Measurements from ENCODE around the gene SPNS2. TPM values are rescaled to one million over a fixed set of nuclear protein-coding genes. Genes with fewer than 3 reads are reported as not detected.

Gene SPNS2
- total RNA-seq, 1 experiment from 2014 or later: 1.9 TPM

DNA sequence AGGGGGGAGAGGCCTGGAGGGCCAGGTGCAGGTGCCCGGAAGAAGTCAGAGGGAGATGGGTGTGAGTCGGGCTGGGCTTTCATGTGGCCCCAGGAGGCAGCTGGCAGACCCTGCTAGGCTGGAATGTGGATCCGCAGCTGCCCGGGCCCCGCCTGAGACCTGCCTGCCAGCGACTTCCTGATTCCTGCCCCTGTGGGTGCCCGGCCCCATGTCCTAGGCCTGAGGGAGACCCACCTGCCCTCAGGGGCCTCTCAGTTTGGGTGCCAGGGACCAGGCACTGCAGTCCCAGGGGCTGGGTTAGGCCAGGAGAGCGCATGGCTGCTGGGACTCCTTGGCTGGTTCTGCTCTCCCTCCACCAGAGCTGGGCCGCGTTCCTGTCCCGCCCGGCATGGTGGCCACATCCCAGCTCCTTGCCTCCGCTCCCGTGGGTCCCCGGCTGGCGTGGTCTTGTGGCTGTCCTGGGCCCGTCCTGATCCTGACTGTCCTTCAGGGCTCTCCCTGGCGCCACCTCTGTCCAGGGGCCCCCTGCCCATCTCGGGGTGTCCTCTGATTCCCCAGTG, 22.1 kb upstream of the SPNS2 start:
- BruUV-seq (replicated peaks): no TSS peak
- H3K4me1 ChIP-seq (ENCODE audit: control insufficient read depth, insufficient read depth, low read length): no peaks in the 10 kb centered on the region
- no peaks in the 10 kb centered on the region for H3K27me3 ChIP-seq (ENCODE audit: control insufficient read depth, insufficient read depth, low read length)
- H3K36me3 ChIP-seq (ENCODE audit: control insufficient read depth, insufficient read depth, low read length): no peaks in the 10 kb centered on the region
- ATAC-seq (no peak), DNase-seq (ENCODE audit: low read depth, low spot score) (no peak)
- in situ Hi-C loops (cut with HindIII; ENCODE audit: low pct_unique_long_range_greater_than_20kb, low sequenced_read_pairs) (no loop called here), intact Hi-C loops (cut with micrococcal nuclease; ENCODE audit: unreplicated experiment) (no loop called here)
- H3K27ac ChIP-seq (ENCODE audit: low read length): no peak overlapping the region
- ChIA-PET POLR2A (no interaction called here), CTCF (no interaction called here)
- no peak for TF ChIP-seq TCF7L2 (IDR thresholded peaks at IDR 0.05; ENCODE audit: low read depth, low read length)
- TF ChIP-seq POLR2AphosphoS5 (IDR thresholded peaks at IDR 0.05; ENCODE audit: low read depth, low read length): no peak
- TF ChIP-seq, protein P1, sequence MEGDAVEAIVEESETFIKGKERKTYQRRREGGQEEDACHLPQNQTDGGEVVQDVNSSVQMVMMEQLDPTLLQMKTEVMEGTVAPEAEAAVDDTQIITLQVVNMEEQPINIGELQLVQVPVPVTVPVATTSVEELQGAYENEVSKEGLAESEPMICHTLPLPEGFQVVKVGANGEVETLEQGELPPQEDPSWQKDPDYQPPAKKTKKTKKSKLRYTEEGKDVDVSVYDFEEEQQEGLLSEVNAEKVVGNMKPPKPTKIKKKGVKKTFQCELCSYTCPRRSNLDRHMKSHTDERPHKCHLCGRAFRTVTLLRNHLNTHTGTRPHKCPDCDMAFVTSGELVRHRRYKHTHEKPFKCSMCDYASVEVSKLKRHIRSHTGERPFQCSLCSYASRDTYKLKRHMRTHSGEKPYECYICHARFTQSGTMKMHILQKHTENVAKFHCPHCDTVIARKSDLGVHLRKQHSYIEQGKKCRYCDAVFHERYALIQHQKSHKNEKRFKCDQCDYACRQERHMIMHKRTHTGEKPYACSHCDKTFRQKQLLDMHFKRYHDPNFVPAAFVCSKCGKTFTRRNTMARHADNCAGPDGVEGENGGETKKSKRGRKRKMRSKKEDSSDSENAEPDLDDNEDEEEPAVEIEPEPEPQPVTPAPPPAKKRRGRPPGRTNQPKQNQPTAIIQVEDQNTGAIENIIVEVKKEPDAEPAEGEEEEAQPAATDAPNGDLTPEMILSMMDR (IDR thresholded peaks at IDR 0.05): no peak
- TF ChIP-seq, protein P2, sequence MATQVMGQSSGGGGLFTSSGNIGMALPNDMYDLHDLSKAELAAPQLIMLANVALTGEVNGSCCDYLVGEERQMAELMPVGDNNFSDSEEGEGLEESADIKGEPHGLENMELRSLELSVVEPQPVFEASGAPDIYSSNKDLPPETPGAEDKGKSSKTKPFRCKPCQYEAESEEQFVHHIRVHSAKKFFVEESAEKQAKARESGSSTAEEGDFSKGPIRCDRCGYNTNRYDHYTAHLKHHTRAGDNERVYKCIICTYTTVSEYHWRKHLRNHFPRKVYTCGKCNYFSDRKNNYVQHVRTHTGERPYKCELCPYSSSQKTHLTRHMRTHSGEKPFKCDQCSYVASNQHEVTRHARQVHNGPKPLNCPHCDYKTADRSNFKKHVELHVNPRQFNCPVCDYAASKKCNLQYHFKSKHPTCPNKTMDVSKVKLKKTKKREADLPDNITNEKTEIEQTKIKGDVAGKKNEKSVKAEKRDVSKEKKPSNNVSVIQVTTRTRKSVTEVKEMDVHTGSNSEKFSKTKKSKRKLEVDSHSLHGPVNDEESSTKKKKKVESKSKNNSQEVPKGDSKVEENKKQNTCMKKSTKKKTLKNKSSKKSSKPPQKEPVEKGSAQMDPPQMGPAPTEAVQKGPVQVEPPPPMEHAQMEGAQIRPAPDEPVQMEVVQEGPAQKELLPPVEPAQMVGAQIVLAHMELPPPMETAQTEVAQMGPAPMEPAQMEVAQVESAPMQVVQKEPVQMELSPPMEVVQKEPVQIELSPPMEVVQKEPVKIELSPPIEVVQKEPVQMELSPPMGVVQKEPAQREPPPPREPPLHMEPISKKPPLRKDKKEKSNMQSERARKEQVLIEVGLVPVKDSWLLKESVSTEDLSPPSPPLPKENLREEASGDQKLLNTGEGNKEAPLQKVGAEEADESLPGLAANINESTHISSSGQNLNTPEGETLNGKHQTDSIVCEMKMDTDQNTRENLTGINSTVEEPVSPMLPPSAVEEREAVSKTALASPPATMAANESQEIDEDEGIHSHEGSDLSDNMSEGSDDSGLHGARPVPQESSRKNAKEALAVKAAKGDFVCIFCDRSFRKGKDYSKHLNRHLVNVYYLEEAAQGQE (IDR thresholded peaks at IDR 0.05; ENCODE audit: insufficient read depth in 1 of 2, low read depth in 2 of 2, low read length in 1 of 2): no peak
- no peak for TF ChIP-seq SIN3A (IDR thresholded peaks at IDR 0.05; ENCODE audit: borderline replicate concordance, insufficient read depth, low read depth, low read length)
- H3K9me3 ChIP-seq (ENCODE audit: control insufficient read depth, insufficient read depth, low read depth, low read length): no peaks in the 10 kb centered on the region
- H3K4me3 ChIP-seq (ENCODE audit: low read depth in 2 of 2, low read length in 2 of 2): no peak overlapping the region

- ATAC-seq: no peak
- no peak for DNase-seq (ENCODE audit: low read depth, low spot score)
- CTCF ChIA-PET: no interaction called here
These were observed 21.4 kb upstream of the SPNS2 start for GRCh38 chr17:4477255-4477791.

More at GRCh38 chr17:4477255-4477791, 21.4 kb upstream of the SPNS2 start:
- POLR2A ChIA-PET: no interaction called here
- intact Hi-C loops (cut with micrococcal nuclease; ENCODE audit: unreplicated experiment): no loop called here
- no peaks in the 10 kb centered on the region for H3K9me3 ChIP-seq (ENCODE audit: control insufficient read depth, insufficient read depth, low read depth, low read length)
- no peak overlapping the region for H3K4me3 ChIP-seq (ENCODE audit: low read depth in 2 of 2, low read length in 2 of 2)
- no peaks in the 10 kb centered on the region for H3K36me3 ChIP-seq (ENCODE audit: control insufficient read depth, insufficient read depth, low read length)
- no TSS peak for BruUV-seq (replicated peaks)
- in situ Hi-C loops (cut with HindIII; ENCODE audit: low pct_unique_long_range_greater_than_20kb, low sequenced_read_pairs): no loop called here
- TF ChIP-seq, protein P2 (IDR thresholded peaks at IDR 0.05; ENCODE audit: insufficient read depth in 1 of 2, low read depth in 2 of 2, low read length in 1 of 2): no peak
- TF ChIP-seq SIN3A (IDR thresholded peaks at IDR 0.05; ENCODE audit: borderline replicate concordance, insufficient read depth, low read depth, low read length) (no peak), TCF7L2 (IDR thresholded peaks at IDR 0.05; ENCODE audit: low read depth, low read length) (no peak), POLR2AphosphoS5 (IDR thresholded peaks at IDR 0.05; ENCODE audit: low read depth, low read length) (no peak)
- TF ChIP-seq, protein P1 (IDR thresholded peaks at IDR 0.05): no peak
- H3K27me3 ChIP-seq (ENCODE audit: control insufficient read depth, insufficient read depth, low read length): no peaks in the 10 kb centered on the region
- no peak overlapping the region for H3K27ac ChIP-seq (ENCODE audit: low read length)
- no peaks in the 10 kb centered on the region for H3K4me1 ChIP-seq (ENCODE audit: control insufficient read depth, insufficient read depth, low read length)

All from Panc1 (cell line).